Erythroblast (primary cell): Measurements from ENCODE around the gene SCNN1G.
"Not testable (repeated sequence)": the region's sequence is repeated elsewhere in the genome, so short reads cannot be mapped to it uniquely, and the experiment has no call there.

ENCODE experiments used
- GATA1 ChIP-seq: IDR thresholded peaks from 2 replicates; pipeline ENCODE4 v1.6.1; 2011; ENCODE audit warnings: low read depth, mild to moderate bottlenecking, control low read depth, low read length, moderate library complexity
- POLR2A ChIP-seq: IDR thresholded peaks from 2 replicates; pipeline ENCODE4 v1.6.1; 2011; ENCODE audit warnings: mild to moderate bottlenecking, low read length

GRCh38 chr16:23253650-23254049 is 71.1 kb downstream of the SCNN1G start:
- not testable (repeated sequence) for TF ChIP-seq POLR2A, GATA1
